ENCODE data around the gene TIPARP.

DNA sequence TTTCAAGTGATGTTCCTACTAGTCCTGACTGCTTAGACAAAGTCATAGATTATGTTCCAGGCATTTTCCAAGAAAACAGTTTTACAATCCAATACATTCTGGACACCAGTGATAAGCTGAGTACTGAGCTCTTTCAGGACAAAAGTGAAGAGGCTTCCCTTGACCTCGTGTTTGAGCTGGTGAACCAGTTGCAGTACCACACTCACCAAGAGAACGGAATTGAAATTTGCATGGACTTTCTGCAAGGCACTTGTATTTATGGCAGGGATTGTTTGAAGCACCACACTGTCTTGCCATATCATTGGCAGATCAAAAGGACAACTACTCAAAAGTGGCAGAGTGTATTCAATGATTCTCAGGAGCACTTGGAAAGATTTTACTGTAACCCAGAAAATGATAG is 3.8 kb downstream of the TIPARP start:
- TF ChIP-seq GATA3 (IDR thresholded peaks at IDR 0.05; ENCODE audit: low read depth, low read length) (no peak), GATA2 (IDR thresholded peaks at IDR 0.05; ENCODE audit: low read depth, low read length) (no peak)
